A549 (cell line): ENCODE measurements around the gene SULT1C4. TPM values are rescaled to one million over a fixed set of nuclear protein-coding genes. Genes with fewer than 3 reads are reported as not detected.
A peak's percentile ranks its signal among the peaks of the same experiment; 100 is the strongest.
"Not testable (repeated sequence)": the region's sequence is repeated elsewhere in the genome, so short reads cannot be mapped to it uniquely, and the experiment has no call there.

Experiments
- ATAC-seq, 2 experiments: fragments of 200-7000 bp in 1 of 2; fragments of >200 bp in 1 of 2; cut with Nextera tagmentation in 1 of 2; cut with Tn5 transposase in 1 of 2; 3 replicates each; pipeline versions ENCODE4 v1.8.0 to v1.9.1; 2018 to 2020; ENCODE audit warnings: mild to moderate bottlenecking in 1 of 2, moderate library complexity in 1 of 2
- CTCF ChIA-PET: fragments of 300-600 bp; sonication (Branson Sonifier 250); formaldehyde crosslinking; extraction: SDS; loops from one replicate; lab custom pipeline; 2021; ENCODE audit warnings: antibody characterized with exemption, inconsistent platforms; lab: Yijun Ruan, JAX
- POLR2A ChIA-PET: fragments of 350-600 bp; formaldehyde crosslinking; extraction: SDS; loops from one replicate; lab custom pipeline; 2021; ENCODE audit warnings: antibody characterized with exemption, inconsistent platforms; lab: Yijun Ruan, JAX
- DNase-seq, 2 experiments: peaks; one replicate each; pipeline versions ENCODE4 v3.0.0 to v3.0.0-alpha.2; 2011 to 2016; ENCODE audit warnings: low read depth in 1 of 2, low spot score in 1 of 2
- FAIRE-seq: peaks from 2 replicates; lab custom pipeline; 2011; peaks lifted over from hg19 to GRCh38; lab: Jason Lieb, UNC
- H3K27ac ChIP-seq, 2 experiments: fragments of >200 bp; sonication (Bioruptor Twin); formaldehyde crosslinking; 3 replicates each; pipeline ENCODE4 v1.5.1; 2016 to 2017
- H3K4me1 ChIP-seq: fragments of >200 bp; sonication (Bioruptor Twin); formaldehyde crosslinking; 3 replicates; pipeline ENCODE4 v1.6.1; 2016
- H3K4me2 ChIP-seq: fragments of >200 bp; sonication (Bioruptor Twin); formaldehyde crosslinking; 3 replicates; pipeline ENCODE4 v1.6.1; 2016
- H3K4me3 ChIP-seq: fragments of >200 bp; sonication (Bioruptor Twin); formaldehyde crosslinking; 3 replicates; pipeline ENCODE4 v1.5.1; 2016
- H3K9me3 ChIP-seq: fragments of >200 bp; sonication (Bioruptor Twin); formaldehyde crosslinking; 3 replicates; pipeline ENCODE4 v1.6.1; 2016
- CBX8 ChIP-seq: fragments of 200-600 bp; sonication (generic); IDR thresholded peaks from 2 replicates; pipeline ENCODE4 v1.6.1; 2016
- CEBPB ChIP-seq, 2 experiments: fragments of >200 bp in 1 of 2; sonication (Bioruptor Twin) in 1 of 2; formaldehyde crosslinking in 1 of 2; IDR thresholded peaks; 2 replicates each; pipeline ENCODE4 v1.6.1; 2012 to 2016
- EHF ChIP-seq: fragments of 250-450 bp; sonication (Bioruptor Pico); IDR thresholded peaks from 2 replicates; pipeline ENCODE4 v1.5.0; 2020; ENCODE audit warnings: mild to moderate bottlenecking
- EHMT2 ChIP-seq: fragments of 200-600 bp; sonication (generic); IDR thresholded peaks from 2 replicates; pipeline ENCODE4 v1.6.1; 2016; ENCODE audit warnings: antibody characterized with exemption, low read depth, mild to moderate bottlenecking, moderate library complexity
- GATA3 ChIP-seq: IDR thresholded peaks from 2 replicates; pipeline ENCODE4 v1.6.1; 2012; ENCODE audit warnings: borderline replicate concordance
- HOXA7 ChIP-seq: fragments of 250-450 bp; sonication (Bioruptor Pico); IDR thresholded peaks from 2 replicates; pipeline ENCODE4 v1.5.0; 2020; ENCODE audit warnings: mild to moderate bottlenecking, moderate library complexity
- HOXB5 ChIP-seq: fragments of 250-450 bp; sonication (Bioruptor Pico); IDR thresholded peaks from 2 replicates; pipeline ENCODE4 v1.5.0; 2020; ENCODE audit warnings: mild to moderate bottlenecking, moderate library complexity
- JUN ChIP-seq, 2 experiments: fragments of >200 bp; sonication (Bioruptor Twin); formaldehyde crosslinking; IDR thresholded peaks; 2 replicates in 1 of 2; 3 replicates in 1 of 2; pipeline ENCODE4 v1.6.1; 2016 to 2017
- KDM5A ChIP-seq: fragments of 200-600 bp; sonication (generic); IDR thresholded peaks from 2 replicates; pipeline ENCODE4 v1.6.1; 2016; ENCODE audit warnings: antibody characterized with exemption, mild to moderate bottlenecking
- MYC ChIP-seq: IDR thresholded peaks from 2 replicates; pipeline ENCODE4 v1.6.1; 2012; ENCODE audit warnings: mild to moderate bottlenecking, inconsistent platforms, low read length, improper control_type of control experiment, borderline replicate concordance
- NPAS2 ChIP-seq: fragments of 250-450 bp; sonication (Bioruptor Pico); IDR thresholded peaks from 2 replicates; pipeline ENCODE4 v1.8.0; 2022; ENCODE audit warnings: mild to moderate bottlenecking, moderate library complexity, borderline replicate concordance
- RAD21 ChIP-seq, 2 experiments: fragments of >200 bp in 1 of 2; sonication (Bioruptor Twin) in 1 of 2; formaldehyde crosslinking in 1 of 2; IDR thresholded peaks in 1 of 2; conservative IDR thresholded peaks in 1 of 2; 2 replicates in 1 of 2; 3 replicates in 1 of 2; pipeline ENCODE4 v1.6.1; 2012 to 2018; ENCODE audit warnings: inconsistent platforms in 1 of 2
- RARB ChIP-seq: fragments of 250-450 bp; sonication (Bioruptor Pico); IDR thresholded peaks from 2 replicates; pipeline ENCODE4 v1.8.0; 2021; ENCODE audit warnings: mild to moderate bottlenecking, moderate library complexity
- RFX5 ChIP-seq: fragments of 450-650 bp; IDR thresholded peaks from 2 replicates; pipeline ENCODE4 v1.7.1; 2014; ENCODE audit warnings: antibody characterized with exemption, mild to moderate bottlenecking, moderate library complexity
- TFCP2L1 ChIP-seq: fragments of 250-450 bp; sonication (Bioruptor Pico); IDR thresholded peaks from 2 replicates; pipeline ENCODE4 v1.5.0; 2021; ENCODE audit warnings: mild to moderate bottlenecking
- TP53 ChIP-seq: fragments of 250-450 bp; sonication (Bioruptor Pico); IDR thresholded peaks from 2 replicates; pipeline ENCODE4 v1.5.0; 2021; ENCODE audit warnings: mild to moderate bottlenecking, moderate library complexity
- ZFP36 ChIP-seq: fragments of 450-650 bp; IDR thresholded peaks from 2 replicates; pipeline ENCODE4 v1.6.1; 2014; ENCODE audit warnings: borderline replicate concordance; ENCODE audit not compliant: partially characterized antibody
- ZNF302 ChIP-seq: fragments of 250-450 bp; sonication (Bioruptor Pico); IDR thresholded peaks from 2 replicates; pipeline ENCODE4 v1.9.0; 2021; ENCODE audit warnings: inconsistent platforms, mild to moderate bottlenecking, moderate library complexity
- WGBS: methylation state at CpG from one replicate; pipeline ENCODE4 v1.1.6; 2017; ENCODE audit errors: missing lambda C conversion rate; 5-methylcytosine and 5-hydroxymethylcytosine counted together
- polyA plus RNA-seq, 4 experiments: library from polyadenylated mRNA; depleted of rRNA in 3 of 4; stranded (reverse); fragments of >200 nt; fragmentation: RNase III in 1 of 4; extraction: RNeasy Plus Mini Kit Qiagen cat#74134 plus additional on column Dnase treatment in 1 of 4; gene quantifications; 2 replicates in 3 of 4; 3 replicates in 1 of 4; pipeline ENCODE4 v1.2.3, GENCODE V29; 2011 to 2017
- TF ChIP-seq, protein P1 (sequence below): IDR thresholded peaks from 2 replicates; pipeline ENCODE4 v1.6.1; 2012
- TF ChIP-seq, protein P2 (sequence below): IDR thresholded peaks from 2 replicates; pipeline ENCODE4 v1.6.1; 2012; ENCODE audit warnings: low read depth, borderline replicate concordance
- TF ChIP-seq, protein P3 (sequence below): fragments of 450-650 bp; IDR thresholded peaks from 2 replicates; pipeline ENCODE4 v1.6.1; 2014; ENCODE audit warnings: antibody characterized with exemption
- TF ChIP-seq, protein P4 (sequence below): fragments of 200-600 bp; sonication (generic); IDR thresholded peaks from 2 replicates; pipeline ENCODE4 v1.6.1; 2016; ENCODE audit warnings: antibody characterized with exemption, mild to moderate bottlenecking, moderate library complexity

SULT1C4 gene
- polyA plus RNA-seq, 2 of the 4 experiments (the other 2 are of a cell fraction) = 0.05 TPM; not detected in 1

DNA sequence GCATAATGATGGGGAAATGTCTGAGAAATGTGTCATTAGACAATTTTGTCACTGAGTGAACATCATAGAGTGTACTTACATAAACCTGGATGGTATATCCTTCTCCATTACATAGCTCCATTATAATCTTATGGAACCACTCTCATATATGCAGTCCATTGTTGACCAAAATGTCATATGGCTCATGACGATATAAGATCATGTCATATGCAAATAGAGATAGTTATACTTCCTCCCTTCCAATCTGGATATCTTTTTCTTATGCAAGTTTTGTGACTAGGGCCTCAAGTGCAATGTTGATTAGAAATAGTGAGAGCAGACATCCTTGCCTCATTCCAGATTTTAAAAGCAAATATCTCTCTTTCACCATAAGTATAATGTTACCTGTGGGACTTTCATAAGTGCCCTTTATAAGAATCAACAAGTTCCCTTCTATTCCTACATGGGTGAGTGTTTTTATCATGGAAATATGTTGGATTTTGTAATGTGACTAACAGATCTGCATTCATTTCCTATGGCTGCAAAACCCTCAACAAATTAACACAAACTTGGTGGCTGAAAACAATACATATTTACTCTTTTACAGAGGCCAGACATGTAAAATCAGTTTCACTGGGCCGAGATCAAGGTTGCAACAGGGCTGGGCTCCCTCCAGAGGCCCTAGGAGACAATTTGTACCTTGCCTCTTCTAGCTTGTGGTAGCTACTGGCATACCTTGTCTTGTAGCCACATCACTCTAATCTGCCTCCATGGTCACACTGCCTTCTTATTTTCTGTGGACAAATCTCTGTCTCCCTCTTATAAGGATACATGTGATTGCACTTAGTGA lies 21.6 kb upstream of the SULT1C4 start:
- no peak overlapping the region; a peak in 1 of 6 replicates for H3K27ac ChIP-seq
- ChIA-PET CTCF (interaction anchor here (1.7 kb wide), 1 partner anchor 228 kb away, joined by 5 read pairs; no protein-coding TSS in a partner anchor), POLR2A (no interaction called here)
- no peaks in the 10 kb centered on the region for H3K9me3 ChIP-seq
- no peak for FAIRE-seq
- H3K4me3 ChIP-seq = no peak overlapping the region
- TF ChIP-seq CEBPB (IDR thresholded peaks at IDR 0.05) (no peak), EHF (CRISPR knock-in tag) (no peak), HOXA7 (CRISPR knock-in tag) (no peak), CBX8 (no peak), NPAS2 (CRISPR knock-in tag) (no peak), TP53 (no peak), ZNF302 (no peak), RFX5 (no peak), JUN (IDR thresholded peaks at IDR 0.05) (no peak), ZFP36 (no peak), RAD21 (conservative IDR thresholded peaks at IDR 0.05 in 1 of 2, IDR thresholded peaks at IDR 0.05 in 1 of 2) (no peak), GATA3 (no peak)
- TF ChIP-seq, protein P1, sequence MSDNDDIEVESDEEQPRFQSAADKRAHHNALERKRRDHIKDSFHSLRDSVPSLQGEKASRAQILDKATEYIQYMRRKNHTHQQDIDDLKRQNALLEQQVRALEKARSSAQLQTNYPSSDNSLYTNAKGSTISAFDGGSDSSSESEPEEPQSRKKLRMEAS = no peak
- TF ChIP-seq, protein P2, sequence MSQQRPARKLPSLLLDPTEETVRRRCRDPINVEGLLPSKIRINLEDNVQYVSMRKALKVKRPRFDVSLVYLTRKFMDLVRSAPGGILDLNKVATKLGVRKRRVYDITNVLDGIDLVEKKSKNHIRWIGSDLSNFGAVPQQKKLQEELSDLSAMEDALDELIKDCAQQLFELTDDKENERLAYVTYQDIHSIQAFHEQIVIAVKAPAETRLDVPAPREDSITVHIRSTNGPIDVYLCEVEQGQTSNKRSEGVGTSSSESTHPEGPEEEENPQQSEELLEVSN = no peak
- TF ChIP-seq, protein P3, sequence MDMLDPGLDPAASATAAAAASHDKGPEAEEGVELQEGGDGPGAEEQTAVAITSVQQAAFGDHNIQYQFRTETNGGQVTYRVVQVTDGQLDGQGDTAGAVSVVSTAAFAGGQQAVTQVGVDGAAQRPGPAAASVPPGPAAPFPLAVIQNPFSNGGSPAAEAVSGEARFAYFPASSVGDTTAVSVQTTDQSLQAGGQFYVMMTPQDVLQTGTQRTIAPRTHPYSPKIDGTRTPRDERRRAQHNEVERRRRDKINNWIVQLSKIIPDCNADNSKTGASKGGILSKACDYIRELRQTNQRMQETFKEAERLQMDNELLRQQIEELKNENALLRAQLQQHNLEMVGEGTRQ = no peak
- peaks cover 2% of the 10 kb centered on the region; the same call in 1 of the 3 replicates for H3K4me1 ChIP-seq
- peak in 1 of 2 experiments; percentile 44; a peak in 2 of 6 replicates for ATAC-seq
- H3K4me2 ChIP-seq = no peak overlapping the region
- no peak for DNase-seq
- WGBS = 65% methylated on average over 2 of the region's 2 CpGs

DNA sequence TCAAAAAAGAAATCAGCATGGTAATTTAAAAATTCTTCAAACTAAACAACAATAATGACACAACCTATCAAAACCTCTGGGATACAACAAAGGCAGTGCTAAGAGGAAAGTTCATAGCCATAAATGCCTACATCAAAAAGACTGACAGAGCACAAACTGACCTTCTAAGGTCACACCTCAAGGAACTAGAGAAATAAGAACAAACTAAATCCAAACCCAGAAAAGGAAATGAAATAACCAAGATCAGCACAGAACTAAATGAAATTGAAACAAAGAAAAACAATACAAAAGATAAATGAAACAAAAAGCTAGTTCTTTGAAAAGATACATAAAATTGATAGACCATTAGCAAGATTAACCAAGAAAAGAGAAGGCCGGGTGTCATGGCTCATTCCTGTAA lies 18.4 kb upstream of the SULT1C4 start:
- H3K9me3 ChIP-seq, DNase-seq, ATAC-seq, H3K4me3 ChIP-seq, FAIRE-seq, H3K27ac ChIP-seq, POLR2A ChIA-PET, H3K4me2 ChIP-seq: not testable (repeated sequence)
- H3K4me1 ChIP-seq = peaks cover 23% of the 10 kb centered on the region
- 97% methylated on average over 1 of the region's 1 CpG for WGBS
- CTCF ChIA-PET = interaction anchor here (0.7 to 1.7 kb wide), 3 partner anchors 9 to 277 kb away, joined by 3 to 5 read pairs (median 4); no protein-coding TSS in a partner anchor

GRCh38 chr2:108360776-108361468 lies 16.8 kb upstream of the SULT1C4 start:
- POLR2A ChIA-PET = no interaction called here
- WGBS = 32% methylated on average over 2 of the region's 2 CpGs
- Histone ChIP-seq H3K4me1 (peaks cover 23% of the 10 kb centered on the region), H3K27ac (peak overlapping the region in 1 of 2 experiments; percentile 62; a peak in 1 of 6 replicates), H3K4me2 (no peak overlapping the region), H3K4me3 (no peak overlapping the region)
- FAIRE-seq = no peak
- TF ChIP-seq TFCP2L1 (no peak), MYC (no peak), KDM5A (no peak), RARB (CRISPR knock-in tag) (no peak), HOXB5 (no peak), EHF (CRISPR knock-in tag) (no peak), EHMT2 (no peak)
- TF ChIP-seq, protein P4, sequence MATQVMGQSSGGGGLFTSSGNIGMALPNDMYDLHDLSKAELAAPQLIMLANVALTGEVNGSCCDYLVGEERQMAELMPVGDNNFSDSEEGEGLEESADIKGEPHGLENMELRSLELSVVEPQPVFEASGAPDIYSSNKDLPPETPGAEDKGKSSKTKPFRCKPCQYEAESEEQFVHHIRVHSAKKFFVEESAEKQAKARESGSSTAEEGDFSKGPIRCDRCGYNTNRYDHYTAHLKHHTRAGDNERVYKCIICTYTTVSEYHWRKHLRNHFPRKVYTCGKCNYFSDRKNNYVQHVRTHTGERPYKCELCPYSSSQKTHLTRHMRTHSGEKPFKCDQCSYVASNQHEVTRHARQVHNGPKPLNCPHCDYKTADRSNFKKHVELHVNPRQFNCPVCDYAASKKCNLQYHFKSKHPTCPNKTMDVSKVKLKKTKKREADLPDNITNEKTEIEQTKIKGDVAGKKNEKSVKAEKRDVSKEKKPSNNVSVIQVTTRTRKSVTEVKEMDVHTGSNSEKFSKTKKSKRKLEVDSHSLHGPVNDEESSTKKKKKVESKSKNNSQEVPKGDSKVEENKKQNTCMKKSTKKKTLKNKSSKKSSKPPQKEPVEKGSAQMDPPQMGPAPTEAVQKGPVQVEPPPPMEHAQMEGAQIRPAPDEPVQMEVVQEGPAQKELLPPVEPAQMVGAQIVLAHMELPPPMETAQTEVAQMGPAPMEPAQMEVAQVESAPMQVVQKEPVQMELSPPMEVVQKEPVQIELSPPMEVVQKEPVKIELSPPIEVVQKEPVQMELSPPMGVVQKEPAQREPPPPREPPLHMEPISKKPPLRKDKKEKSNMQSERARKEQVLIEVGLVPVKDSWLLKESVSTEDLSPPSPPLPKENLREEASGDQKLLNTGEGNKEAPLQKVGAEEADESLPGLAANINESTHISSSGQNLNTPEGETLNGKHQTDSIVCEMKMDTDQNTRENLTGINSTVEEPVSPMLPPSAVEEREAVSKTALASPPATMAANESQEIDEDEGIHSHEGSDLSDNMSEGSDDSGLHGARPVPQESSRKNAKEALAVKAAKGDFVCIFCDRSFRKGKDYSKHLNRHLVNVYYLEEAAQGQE = no peak
- TF ChIP-seq, protein P1 = no peak
- TF ChIP-seq, protein P2 = no peak
- TF ChIP-seq, all 56 proteins: peak for 0
- CTCF ChIA-PET = interaction anchor here (0.6 to 1.3 kb wide), 5 partner anchors 10 to 276 kb away, joined by 3 to 5 read pairs (median 3); no protein-coding TSS in a partner anchor
- ATAC-seq (no peak), DNase-seq (no peak)
- peaks cover 13% of the 10 kb centered on the region for H3K9me3 ChIP-seq
